SIG-M5 treated with dmso at 0.1 percent for 504 hours (cell line): ENCODE measurements around the gene GALNT4.
A peak's percentile ranks its signal among the peaks of the same experiment; 100 is the strongest.

ENCODE experiments used
- DNase-seq: peaks from one replicate; lab custom pipeline; 2025; ENCODE audit not compliant: unreplicated experiment; lab: John Stamatoyannopoulos, UW

GALNT4 gene

DNA sequence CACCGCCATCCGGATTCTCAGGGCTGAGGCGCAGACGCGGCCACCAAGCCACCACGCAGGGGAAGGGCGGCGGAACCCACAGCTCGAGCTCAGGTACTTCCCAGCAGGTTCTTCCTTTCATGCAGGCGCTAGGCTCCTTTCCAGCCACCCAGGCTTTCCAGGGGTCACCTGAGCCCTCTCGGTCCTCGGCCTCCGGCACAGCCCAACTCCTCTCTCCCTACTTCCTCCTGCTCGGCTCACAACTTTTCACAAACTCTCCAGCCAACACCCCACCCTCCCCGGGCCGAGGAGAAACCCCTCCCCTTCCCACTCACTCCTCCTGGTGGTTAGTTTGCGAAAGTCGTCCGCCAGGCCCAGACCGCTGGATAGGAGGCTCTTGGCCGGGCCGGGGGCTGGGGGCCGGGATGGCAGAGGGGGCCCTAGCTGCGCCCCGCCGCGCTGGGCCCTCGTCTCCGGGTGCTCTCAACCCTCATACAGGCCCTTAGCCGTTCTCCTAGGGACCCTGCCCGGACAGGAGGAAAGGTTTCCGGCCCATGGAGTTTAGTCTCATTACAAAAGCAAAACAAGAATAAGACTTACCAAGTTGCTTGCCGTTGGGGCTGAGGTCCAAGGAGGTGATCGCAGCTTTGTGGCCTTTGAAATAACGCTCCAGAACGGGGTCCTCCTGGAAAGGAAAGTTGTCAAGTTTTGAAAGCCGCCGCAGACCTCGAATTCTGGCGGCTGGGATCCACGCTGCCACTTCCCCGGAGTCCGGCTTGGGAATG, at the start of gene GALNT4:
GALNT4 (minus strand) TSS at position 256 of the 764 bp plus-strand sequence; CDS start at position 9, 247 bp downstream.
- peak; percentile 91 for DNase-seq

DNA sequence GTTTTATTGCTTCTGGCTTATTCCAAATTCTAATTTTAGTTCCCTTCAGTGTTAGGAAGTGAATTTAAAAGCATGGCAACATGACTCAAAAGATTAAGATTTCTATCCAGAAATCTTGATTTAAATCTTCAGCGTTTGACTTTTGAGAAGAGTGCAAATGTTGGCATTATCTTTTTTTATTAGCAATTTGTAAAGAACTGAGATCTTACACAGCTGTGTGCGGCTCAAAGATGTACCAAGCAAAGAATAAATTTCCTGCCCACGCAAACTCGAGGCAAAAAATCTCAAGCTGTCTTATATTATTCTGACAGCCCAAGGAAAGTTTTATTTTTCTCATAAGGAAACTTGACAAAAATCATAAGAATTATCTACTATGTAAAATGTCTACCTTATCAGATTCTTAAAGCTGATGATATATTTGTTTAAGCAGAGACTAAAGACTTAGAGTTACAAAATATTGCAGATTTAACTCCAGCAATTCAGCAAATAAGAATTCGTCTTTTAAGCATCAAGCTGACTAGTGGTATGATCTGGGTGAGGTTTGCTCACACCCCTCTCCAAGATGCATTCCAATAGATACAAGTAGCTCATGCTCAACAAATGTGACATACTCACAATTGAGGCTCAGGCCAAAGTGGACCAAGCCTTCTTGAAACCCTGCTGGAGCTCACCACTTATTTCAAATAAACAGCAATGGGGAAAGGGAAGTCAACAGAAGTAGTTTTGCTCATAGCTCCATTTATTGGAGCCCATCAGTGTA, 48.6 kb upstream of the GALNT4 start:
- no peak for DNase-seq

DNA sequence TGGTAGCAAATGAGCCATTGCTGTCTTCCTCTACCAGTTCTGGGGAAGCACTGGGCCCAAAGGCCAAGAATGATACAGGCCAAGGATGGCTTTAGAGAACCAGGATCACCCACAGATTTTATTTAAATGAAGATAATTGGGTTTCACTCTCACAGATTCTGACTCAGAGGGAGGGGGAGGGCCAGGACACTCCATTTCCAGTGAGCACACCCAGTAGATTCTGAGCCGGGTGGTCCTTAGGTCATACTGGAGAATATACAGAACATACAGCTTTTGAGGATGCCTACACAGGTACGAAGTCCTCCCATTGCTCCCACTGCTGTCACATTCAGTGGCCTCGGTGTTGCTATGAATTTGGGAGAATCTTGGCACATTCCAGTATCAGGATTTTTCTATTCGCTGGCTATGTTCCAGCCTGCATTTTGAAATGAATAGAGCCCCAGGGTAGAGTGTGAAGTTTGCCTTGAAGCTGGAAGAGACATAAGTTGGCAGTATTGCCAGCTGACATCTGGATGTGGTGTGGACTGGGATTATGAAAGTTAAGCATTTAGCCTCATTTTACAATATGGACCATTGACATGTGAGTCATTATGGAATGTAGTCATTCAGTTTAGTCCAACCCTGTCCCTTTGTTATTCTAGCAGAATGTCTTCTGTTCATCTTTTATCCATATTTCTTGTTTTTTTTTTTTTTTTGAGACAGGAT, 47.0 kb upstream of the GALNT4 start:
- no peak for DNase-seq

DNA sequence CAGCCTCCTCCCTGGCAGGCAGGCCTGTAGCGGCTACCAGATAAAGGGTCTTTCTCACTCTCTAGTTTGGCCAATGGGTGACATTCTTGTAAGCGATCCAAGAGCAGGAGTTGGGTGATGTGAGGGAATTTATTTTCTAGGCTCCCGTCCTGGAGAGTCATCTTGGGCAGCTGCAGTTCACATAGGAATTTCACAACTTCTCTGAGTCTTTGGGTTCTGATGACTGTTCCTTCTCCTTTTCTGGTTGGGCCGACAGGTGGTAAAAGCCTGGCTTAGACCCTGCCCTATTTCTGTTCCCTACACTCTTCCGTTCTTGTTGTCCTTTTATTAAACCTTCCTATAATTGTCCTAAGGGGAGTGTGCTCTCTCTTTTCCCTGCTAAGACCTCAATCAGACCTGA, 43.9 kb upstream of the GALNT4 start:
- DNase-seq: no peak

DNA sequence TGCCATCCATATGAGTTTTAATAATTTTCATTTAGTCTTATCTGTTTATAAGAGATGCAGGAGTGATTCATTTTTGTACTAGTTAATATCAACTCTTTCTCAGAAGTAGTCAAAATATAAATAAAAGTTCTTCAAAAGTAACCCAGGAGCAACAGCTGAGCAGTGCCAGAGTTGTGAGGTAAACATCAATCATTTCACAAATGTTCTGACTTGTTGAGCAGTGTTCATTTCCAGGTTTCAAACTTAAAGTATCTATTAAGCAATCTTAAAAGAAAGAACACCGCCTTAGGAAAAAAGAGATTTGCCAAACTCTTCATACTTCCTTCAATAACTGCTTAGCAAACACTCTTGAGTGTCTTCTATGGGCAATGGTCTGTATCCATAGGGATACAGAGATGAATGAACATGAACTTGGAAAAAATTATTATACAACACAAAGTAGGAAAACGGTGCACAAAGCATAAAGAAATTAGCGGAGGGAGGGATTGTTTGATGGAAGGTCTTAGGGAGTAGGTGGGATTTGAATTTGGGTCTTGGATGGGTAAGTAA, 43.2 kb upstream of the GALNT4 start:
- no peak for DNase-seq

DNA sequence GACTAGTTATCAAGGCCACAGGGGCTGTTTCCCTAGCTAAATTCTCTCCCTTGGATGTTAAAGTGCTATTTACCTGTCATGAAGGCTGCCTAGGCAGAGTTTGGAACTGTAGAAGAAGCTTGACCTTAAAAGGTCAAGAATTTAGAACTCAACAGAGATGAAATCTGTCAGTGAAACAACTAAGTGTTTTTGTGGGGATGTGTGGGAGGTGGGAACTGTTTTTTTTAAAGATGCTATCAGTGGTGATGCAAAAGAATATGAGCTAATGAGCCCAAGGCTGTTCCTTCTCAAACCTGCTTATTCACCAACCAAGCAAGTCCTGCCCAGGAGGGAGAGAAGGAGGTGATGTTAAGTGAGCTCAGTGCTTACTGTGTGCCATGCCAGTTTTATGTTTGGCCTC, 42.0 kb upstream of the GALNT4 start:
- DNase-seq: peak; percentile 64

DNA sequence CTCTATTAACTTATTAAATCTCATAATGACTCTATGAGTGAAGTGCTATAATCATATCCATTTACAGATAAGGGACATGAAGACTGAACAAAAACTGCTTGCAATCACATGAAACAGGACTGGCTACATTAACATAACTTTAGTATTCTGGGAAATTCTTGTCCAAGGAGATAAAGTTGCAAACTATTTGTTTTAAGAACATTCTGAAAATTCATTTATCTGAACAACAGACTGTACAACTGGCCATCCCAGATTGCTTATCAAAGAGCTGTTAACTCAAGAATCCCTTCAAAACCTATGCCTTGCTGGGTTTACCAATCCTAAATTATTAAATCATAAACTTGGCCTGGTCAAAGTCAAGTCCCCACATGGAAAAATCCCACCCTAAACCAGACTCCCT, 40.4 kb upstream of the GALNT4 start:
- no peak for DNase-seq

DNA sequence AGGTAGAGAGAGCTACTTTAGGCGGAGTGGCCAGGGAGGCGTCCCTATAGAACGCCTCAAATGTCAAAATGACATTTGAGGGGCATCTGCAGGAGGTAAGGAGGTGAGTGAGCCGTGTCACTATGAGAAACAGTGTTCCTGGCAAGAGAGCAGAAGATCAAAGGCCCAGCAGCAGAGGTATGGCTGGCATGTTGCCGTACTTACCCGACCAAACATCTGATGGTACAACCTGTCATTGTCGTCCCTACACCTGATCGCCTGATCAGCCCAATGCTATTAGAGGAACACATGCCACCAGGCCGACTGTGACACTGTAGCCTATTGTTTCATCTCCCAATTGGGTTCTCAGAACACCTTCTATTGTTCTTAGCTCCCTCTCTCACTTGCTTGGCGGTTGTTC, 35.2 kb upstream of the GALNT4 start:
- DNase-seq: no peak

DNA sequence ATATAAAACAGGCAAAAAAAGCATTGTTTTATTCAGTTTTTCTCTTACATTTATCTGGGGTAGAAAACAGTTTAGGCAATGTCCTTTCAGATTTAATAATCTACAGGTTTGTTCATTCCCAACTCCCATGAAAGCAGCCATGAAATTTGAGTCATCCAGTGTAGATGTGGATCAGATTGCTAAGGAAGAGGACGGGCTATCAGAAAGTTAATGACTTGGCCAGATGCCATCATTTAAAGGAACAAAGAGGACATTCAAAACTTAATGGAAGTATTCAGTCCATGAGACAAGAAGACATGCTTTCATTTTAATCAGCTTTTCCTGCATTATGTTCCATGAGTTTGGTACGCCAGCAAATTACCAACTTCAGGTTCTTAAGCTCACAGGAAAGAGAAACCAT, 32.4 kb upstream of the GALNT4 start:
- DNase-seq: no peak

DNA sequence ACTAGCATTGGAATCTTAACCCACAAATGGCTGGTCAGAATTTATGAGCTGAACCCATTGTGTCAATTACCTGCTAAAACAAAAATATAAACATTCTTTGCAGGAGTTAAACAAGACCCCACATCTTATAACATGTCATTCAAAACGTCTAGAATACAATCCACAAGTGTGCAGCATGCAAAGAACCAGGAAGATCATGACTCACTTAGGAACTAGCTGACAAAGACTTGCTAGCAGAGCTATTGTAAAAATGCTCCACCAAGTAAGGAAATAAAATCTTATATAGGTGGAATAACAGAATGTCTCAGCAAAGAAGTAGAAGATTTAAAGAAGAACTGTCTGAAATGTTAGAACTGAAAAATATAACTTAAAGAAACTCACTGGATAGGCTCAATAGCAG, 27.8 kb upstream of the GALNT4 start:
- no peak for DNase-seq

DNA sequence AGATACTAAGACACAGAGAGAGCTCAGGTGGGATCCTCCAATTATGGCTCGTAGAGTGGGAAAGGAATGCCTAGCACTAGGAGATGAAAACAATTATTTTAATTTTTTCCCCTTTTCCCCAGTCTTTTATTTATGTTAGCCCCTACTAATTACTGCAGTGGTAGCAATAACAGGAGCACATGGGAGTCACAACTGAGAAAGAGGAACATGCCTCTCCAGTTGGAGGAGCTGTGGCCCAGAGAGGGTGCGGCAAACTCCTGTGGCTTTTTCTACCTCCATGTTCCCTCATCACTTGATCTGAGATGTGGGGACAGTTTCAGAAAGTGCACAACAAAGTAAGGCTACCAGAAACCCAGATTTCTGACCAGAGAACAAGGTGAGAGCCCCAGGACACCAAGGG, 27.2 kb upstream of the GALNT4 start:
- peak; percentile 19 for DNase-seq

DNA sequence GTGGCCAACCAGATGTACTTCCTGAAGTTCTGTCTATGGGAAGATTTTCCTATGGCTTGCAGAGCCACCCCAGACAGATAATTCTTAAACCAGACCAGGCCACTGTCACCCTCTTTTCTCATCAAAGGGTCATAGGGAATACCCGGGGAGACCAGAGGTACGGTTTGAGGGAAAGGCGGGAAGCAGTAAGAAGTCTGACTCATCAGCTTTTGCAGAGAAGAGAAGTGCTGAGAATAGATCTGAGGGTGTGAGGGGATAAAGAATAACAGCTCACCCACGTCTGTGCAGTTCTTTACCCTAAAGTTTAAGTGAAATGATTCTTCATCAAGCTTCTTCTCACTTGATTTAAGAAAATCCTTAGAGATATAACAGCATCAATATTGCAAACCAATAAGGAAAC, 22.5 kb upstream of the GALNT4 start:
- DNase-seq: no peak

DNA sequence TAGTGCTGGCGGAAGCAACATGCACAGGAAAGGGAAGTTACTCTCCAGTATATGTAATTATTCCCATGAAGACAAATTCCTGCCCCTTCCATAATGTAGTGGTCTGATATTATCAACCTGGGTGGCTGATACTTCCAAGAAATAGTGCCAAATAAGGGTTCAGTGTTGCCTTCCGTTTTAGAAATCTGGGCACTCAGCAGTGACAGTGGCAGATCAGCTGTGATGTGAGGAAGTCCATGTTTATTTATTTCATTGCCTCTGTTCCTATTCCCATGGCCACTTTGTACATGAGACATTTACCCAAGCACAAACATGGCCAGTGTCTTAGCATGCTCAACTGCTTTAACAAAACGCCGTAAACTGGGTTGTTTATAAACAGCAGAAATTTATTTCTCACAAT, 21.6 kb upstream of the GALNT4 start:
- DNase-seq: no peak

DNA sequence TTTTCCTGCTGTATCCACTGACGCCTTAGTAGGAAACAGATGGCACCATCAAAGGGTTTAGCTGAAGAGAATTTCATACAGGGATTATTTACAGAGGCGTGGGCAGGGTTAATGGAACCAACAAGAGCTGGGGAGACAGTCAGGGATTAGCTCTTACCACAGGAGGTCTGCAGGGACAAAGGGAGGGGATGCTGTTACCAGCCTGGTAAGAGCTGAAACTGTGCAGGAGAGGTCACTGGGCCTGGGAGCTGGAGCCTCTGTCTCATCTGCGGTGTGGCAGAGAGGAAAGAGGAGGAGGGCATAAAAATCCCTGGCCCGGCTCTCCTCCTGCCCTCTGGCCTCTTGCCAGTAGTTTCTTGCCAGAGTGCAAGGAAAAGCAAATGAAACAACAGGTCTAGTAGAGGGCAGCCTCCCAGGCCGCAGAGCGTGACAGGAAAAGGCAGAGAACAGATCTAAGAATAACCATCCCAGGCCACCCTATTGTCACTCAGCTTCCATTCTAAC, 20.1 kb upstream of the GALNT4 start:
- DNase-seq: no peak

DNA sequence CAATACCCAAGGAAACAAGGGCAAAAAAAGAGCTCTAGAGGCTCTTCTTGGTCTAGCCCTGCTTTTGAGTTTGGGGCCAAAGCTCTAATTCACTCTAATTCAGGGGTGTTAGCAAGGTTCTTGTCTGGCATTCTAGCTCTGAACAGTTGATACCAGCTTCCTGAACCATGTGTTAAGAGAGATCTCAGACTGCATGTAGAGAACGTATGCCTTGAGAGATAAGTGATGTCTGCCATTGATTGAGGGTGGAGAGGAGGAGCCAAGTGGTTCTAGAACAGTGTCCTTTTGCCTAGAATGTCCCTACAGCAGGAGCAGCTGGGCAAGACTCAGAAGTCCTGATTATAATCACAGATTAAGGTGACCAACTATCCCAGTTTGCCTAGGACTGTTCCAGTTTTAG, 19.4 kb upstream of the GALNT4 start:
- no peak for DNase-seq

DNA sequence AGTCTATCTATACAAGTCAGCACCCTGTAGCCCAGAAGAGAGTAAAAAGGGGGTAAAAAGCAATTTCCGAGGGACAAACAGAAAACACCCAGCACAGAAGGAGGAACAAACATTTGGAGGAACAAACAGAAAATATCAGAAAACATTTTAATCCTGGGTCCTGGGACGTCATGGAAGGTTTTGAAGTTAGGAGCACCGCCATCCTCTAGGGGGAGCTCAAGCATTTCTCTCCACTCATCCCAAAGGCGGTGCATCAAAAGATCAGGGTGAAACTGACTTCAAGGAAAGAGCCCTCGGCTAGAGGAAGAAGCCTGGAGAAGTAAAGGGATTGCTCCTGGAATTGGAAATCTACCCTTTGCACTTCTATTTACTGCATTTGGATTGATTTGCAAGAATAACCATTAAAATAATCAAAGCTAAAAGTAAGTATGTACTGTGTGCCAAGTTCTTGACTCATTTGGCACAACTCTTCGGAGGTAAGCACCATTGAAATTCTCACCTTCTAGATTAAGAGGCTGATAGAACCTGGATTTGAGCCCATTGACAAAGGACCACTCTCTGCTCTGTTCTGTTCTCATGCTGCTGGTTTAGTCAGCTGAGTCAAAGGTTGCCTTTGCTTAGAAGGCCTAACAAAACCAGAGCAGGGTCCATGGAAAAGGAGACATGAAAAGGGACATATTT, 18.5 kb upstream of the GALNT4 start:
- DNase-seq: peak; percentile 84

DNA sequence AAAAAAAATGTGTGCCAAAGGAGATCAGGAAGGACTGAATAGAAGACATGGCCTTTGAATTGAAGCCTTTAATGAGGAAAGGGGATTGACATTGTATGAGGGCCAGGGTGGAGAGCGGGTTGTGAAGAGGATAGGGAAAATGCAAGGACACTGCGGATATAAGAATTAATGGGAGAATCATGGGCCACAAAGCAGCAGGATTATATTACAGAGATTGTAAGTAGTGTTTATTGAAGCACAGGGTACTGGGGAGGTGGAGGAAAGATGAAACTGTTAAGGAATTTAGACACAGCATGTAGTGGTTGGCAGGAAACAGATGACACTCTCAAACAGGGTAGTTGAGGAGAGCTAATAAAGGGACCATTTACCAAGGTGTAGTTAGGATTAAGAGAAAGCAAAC, 17.6 kb upstream of the GALNT4 start:
- no peak for DNase-seq

DNA sequence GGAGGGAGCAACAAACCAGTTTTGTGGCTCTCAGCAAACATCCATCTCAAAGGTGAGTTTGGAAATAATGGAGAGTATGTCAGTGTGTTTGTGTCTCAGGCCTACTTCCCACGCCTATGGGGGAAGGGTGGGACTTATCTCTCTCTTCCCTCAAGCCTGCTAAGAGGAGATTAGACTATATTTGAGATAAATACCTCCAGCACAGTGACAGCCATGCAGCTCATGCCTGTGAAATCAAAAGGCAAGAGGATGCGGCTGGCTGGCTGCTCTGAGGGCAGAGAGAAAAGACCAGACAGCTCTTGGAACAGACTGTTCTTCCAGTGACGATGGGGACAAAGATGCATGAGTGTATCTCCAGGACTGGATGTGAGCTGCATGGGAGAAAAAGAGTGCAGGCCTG, 16.0 kb upstream of the GALNT4 start:
- DNase-seq: no peak

DNA sequence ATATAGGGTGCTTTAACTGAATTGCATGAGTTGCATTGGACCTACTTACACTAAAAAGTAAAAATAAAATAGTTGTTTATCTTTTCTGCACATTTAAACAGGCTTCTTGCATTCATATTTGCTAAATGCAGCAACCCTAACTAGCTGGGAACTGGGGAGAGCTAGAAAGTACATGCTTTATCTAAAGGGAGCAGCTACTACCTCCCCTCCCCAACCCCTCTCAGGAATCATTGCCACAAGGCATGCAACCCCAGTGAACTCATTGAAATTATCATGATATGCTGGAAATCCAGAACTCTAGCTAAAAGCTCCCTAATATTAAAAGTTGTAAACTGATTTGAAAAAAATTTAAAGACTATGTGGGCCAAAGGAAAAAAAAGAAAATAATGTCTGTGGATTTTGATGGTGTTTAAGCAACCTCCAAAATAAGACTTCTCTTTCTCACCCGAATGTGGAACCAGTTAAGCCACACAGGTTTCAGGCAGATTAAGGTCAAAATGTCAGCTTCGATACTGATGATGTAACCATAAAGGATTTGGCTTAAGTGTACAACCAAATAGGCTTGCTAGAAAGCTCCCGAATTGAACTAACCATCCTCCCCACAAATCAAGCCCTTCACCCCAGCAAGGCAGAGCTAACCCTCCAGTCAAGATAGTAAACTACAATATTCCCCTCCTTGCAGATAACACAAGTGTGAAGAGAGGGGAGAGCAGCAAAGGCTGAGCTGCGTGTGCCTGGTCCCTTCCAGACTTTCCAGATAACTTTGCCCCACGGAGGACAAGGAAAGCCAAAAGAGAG, 15.0 kb upstream of the GALNT4 start:
- no peak for DNase-seq

DNA sequence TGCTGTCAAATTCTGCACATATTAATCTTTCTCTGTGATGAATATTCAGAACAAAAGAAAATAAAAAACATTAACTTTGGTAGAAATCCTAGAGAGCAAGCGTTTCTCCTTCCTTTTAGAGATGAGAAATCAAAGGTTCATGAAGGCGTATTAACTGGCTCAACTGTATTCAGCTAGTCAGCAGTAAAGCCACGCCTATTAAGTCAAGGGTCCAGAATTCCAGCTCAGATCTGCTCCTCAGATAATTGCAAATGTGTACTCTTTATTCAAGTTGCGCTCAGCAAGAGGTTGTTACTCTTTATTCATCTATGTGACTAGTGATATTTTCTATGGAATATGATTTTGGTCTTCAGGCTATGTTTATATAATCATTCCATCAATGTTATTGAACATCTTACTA, 14.3 kb upstream of the GALNT4 start:
- DNase-seq: no peak
